Stimulated activated CD4-positive, alpha-beta T cell treated with anti-CD3 and anti-CD28 coated beads, Interleukin-1b, Interleukin-23, amount 100 ng/mL, for 48 hours (primary cell): ENCODE results near the gene CUX1.

Experiments
- DNase-seq: peaks from one replicate; pipeline ENCODE4 v3.0.0-alpha.2; 2020

The CUX1 gene

GRCh38 chr7:101898106-101898505 is 80.7 kb downstream of the CUX1 start:
- no peak for DNase-seq

GRCh38 chr7:101899616-101900015 is 82.2 kb downstream of the CUX1 start:
- DNase-seq = no peak

- no peak for DNase-seq
Measured at GRCh38 chr7:101900103-101900502, 82.7 kb downstream of the CUX1 start.

- DNase-seq = no peak
Measured at GRCh38 chr7:101901661-101902491, 84.5 kb downstream of the CUX1 start.

GRCh38 chr7:101902680-101903514 is 85.5 kb downstream of the CUX1 start:
- DNase-seq = no peak

GRCh38 chr7:101903515-101903868 is 86.1 kb downstream of the CUX1 start:
- DNase-seq = no peak

- DNase-seq = no peak
Measured at GRCh38 chr7:101904019-101904418, 86.6 kb downstream of the CUX1 start.

- no peak for DNase-seq
Measured at GRCh38 chr7:101905203-101905865, 87.9 kb downstream of the CUX1 start.

- no peak for DNase-seq
Measured at GRCh38 chr7:101906291-101907240, 89.1 kb downstream of the CUX1 start.

- DNase-seq = no peak
Measured at GRCh38 chr7:101910991-101911799, 93.8 kb downstream of the CUX1 start.

GRCh38 chr7:101911800-101912715 is 94.6 kb downstream of the CUX1 start:
- no peak for DNase-seq

- DNase-seq = no peak
Measured at GRCh38 chr7:101912716-101913110, 95.3 kb downstream of the CUX1 start.

GRCh38 chr7:101913247-101913721 is 95.9 kb downstream of the CUX1 start:
- DNase-seq = no peak

- no peak for DNase-seq
Measured at GRCh38 chr7:101913851-101914250, 96.4 kb downstream of the CUX1 start.

- DNase-seq = no peak
Measured at GRCh38 chr7:101915000-101915399, 97.6 kb downstream of the CUX1 start.

- no peak for DNase-seq
Measured at GRCh38 chr7:101916041-101916800, 98.8 kb downstream of the CUX1 start.

GRCh38 chr7:101916876-101917275 is 99.5 kb downstream of the CUX1 start:
- no peak for DNase-seq

- no peak for DNase-seq
Measured at GRCh38 chr7:101917566-101917965, 100.1 kb downstream of the CUX1 start.

- DNase-seq = no peak
Measured at GRCh38 chr7:101918426-101918825, 101.0 kb downstream of the CUX1 start.
